ENCODE data around the gene CRYBA1.
"Not testable (repeated sequence)": the region's sequence is repeated elsewhere in the genome, so short reads cannot be mapped to it uniquely, and the experiment has no call there.

Gene CRYBA1

GRCh38 chr17:29238133-29238850 is 8.4 kb upstream of the CRYBA1 start:
- DNase-seq = no peak

GRCh38 chr17:29240477-29240876 is 6.2 kb upstream of the CRYBA1 start:
- DNase-seq = no peak

- DNase-seq = peak in 9 of 14 donors; percentile 31 to 89 (median 51)
Observed at GRCh38 chr17:29240968-29241963, 5.4 kb upstream of the CRYBA1 start.

GRCh38 chr17:29242051-29242450 is 4.6 kb upstream of the CRYBA1 start:
- no peak for DNase-seq

GRCh38 chr17:29242790-29243189 is 3.9 kb upstream of the CRYBA1 start:
- DNase-seq = no peak

GRCh38 chr17:29243792-29244191 is 2.9 kb upstream of the CRYBA1 start:
- no peak for DNase-seq

GRCh38 chr17:29245401-29245800 is 1.3 kb upstream of the CRYBA1 start:
- no peak for DNase-seq

GRCh38 chr17:29247219-29247618 is 560 bp downstream of the CRYBA1 start:
- no peak for DNase-seq

- no peak for DNase-seq
Observed at GRCh38 chr17:29248845-29249244, 2.2 kb downstream of the CRYBA1 start.

- DNase-seq = no peak
Observed at GRCh38 chr17:29250666-29251065, 4.0 kb downstream of the CRYBA1 start.

GRCh38 chr17:29251184-29251583 is 4.5 kb downstream of the CRYBA1 start:
- no peak for DNase-seq

- no peak for DNase-seq
Observed at GRCh38 chr17:29252101-29252791, 5.6 kb downstream of the CRYBA1 start.

GRCh38 chr17:29253037-29253436 is 6.4 kb downstream of the CRYBA1 start:
- DNase-seq = no peak

- DNase-seq = no peak
Observed at GRCh38 chr17:29255926-29256522, 9.4 kb downstream of the CRYBA1 start.

- no peak for DNase-seq
Observed at GRCh38 chr17:29256735-29257466, 10.2 kb downstream of the CRYBA1 start.

GRCh38 chr17:29257756-29258155 is 11.1 kb downstream of the CRYBA1 start:
- DNase-seq = no peak

- DNase-seq = no peak
Observed at GRCh38 chr17:29263916-29264315, 17.3 kb downstream of the CRYBA1 start.

- not testable (repeated sequence) for DNase-seq
Observed at GRCh38 chr17:29271980-29272379, 25.3 kb downstream of the CRYBA1 start.

GRCh38 chr17:29273924-29274323 is 27.3 kb downstream of the CRYBA1 start:
- no peak for DNase-seq

- DNase-seq = no peak
Observed at GRCh38 chr17:29278692-29279091, 32.0 kb downstream of the CRYBA1 start.

GRCh38 chr17:29279397-29280070 is 32.9 kb downstream of the CRYBA1 start:
- no peak for DNase-seq
